Mammary epithelial cell (primary cell): ENCODE data around the gene ABCD3.

Source experiments
- CTCF ChIP-seq, 2 donors: IDR thresholded peaks in 1 of 2; conservative IDR thresholded peaks in 1 of 2; 2 replicates each; pipeline ENCODE4 v1.5.1; 2011 to 2012; ENCODE audit warnings: inconsistent platforms in 2 of 2, low read length in 2 of 2, mild to moderate bottlenecking in 2 of 2, control low read depth in 1 of 2, low read depth in 1 of 2; ENCODE audit not compliant: insufficient read depth in 1 of 2; ENCODE audit errors: extremely low read depth in 1 of 2
- EZH2 ChIP-seq: IDR thresholded peaks from 2 replicates; pipeline ENCODE4 v1.6.1; 2012; ENCODE audit warnings: low read length, inconsistent platforms, borderline replicate concordance

GRCh38 chr1:94559921-94560320 lies 141.7 kb downstream of the ABCD3 start:
- TF ChIP-seq EZH2 (no peak), CTCF (conservative IDR thresholded peaks at IDR 0.05 in 1 of 2, IDR thresholded peaks at IDR 0.05 in 1 of 2; ENCODE audit: extremely low read depth in 1 of 2, insufficient read depth in 1 of 2, low read depth in 1 of 2, low read length in 2 of 2) (no peak)
